ENCODE data around the gene RGS6. TPM values are rescaled to one million over a fixed set of nuclear protein-coding genes. Genes with fewer than 3 reads are reported as not detected.

RGS6 gene
- total RNA-seq, 1 donor: not detected

- no peaks in the 10 kb centered on the region for H3K27me3 ChIP-seq (ENCODE audit: insufficient read depth, low read length)
- DNase-seq (ENCODE audit: insufficient read length, low spot score, missing footprints): peak; percentile 64
- no peak overlapping the region for H2AFZ ChIP-seq (ENCODE audit: low read length)
- no peaks in the 10 kb centered on the region for H3K9me3 ChIP-seq (ENCODE audit: low read depth, low read length)
- no peaks in the 10 kb centered on the region for H3K36me3 ChIP-seq (ENCODE audit: insufficient read depth, low read length)
- no peaks in the 10 kb centered on the region for H3K4me1 ChIP-seq (ENCODE audit: insufficient read depth, low read length)
- no peak overlapping the region for H3K27ac ChIP-seq (ENCODE audit: low read depth, low read length)
- H4K20me1 ChIP-seq (ENCODE audit: insufficient read depth, low read length): no peaks in the 10 kb centered on the region
- TF ChIP-seq CTCF (IDR thresholded peaks at IDR 0.05; ENCODE audit: extremely low read depth, low read depth, low read length): no peak
- no peak overlapping the region for H3K4me3 ChIP-seq (ENCODE audit: insufficient read depth, low read length)
- no peaks in the 10 kb centered on the region for H3K79me2 ChIP-seq (ENCODE audit: insufficient read depth, low read length)
- no peak overlapping the region for H3K4me2 ChIP-seq (ENCODE audit: insufficient read depth, low read length)
Observed at GRCh38 chr14:72565917-72566316, 633.7 kb downstream of the RGS6 start.

GRCh38 chr14:72567226-72567625 is 635.0 kb downstream of the RGS6 start:
- no peak overlapping the region for H3K4me3 ChIP-seq (ENCODE audit: insufficient read depth, low read length)
- no peaks in the 10 kb centered on the region for H3K79me2 ChIP-seq (ENCODE audit: insufficient read depth, low read length)
- H3K36me3 ChIP-seq (ENCODE audit: insufficient read depth, low read length): no peaks in the 10 kb centered on the region
- H3K9me3 ChIP-seq (ENCODE audit: low read depth, low read length): no peaks in the 10 kb centered on the region
- H4K20me1 ChIP-seq (ENCODE audit: insufficient read depth, low read length): no peaks in the 10 kb centered on the region
- no peak for DNase-seq (ENCODE audit: insufficient read length, low spot score, missing footprints)
- H3K27me3 ChIP-seq (ENCODE audit: insufficient read depth, low read length): no peaks in the 10 kb centered on the region
- no peak for TF ChIP-seq CTCF (IDR thresholded peaks at IDR 0.05; ENCODE audit: extremely low read depth, low read depth, low read length)
- H3K4me1 ChIP-seq (ENCODE audit: insufficient read depth, low read length): no peaks in the 10 kb centered on the region
- H3K27ac ChIP-seq (ENCODE audit: low read depth, low read length): no peak overlapping the region
- H2AFZ ChIP-seq (ENCODE audit: low read length): no peak overlapping the region
- no peak overlapping the region for H3K4me2 ChIP-seq (ENCODE audit: insufficient read depth, low read length)

- Histone ChIP-seq H4K20me1 (ENCODE audit: insufficient read depth, low read length) (no peaks in the 10 kb centered on the region), H3K4me1 (ENCODE audit: insufficient read depth, low read length) (no peaks in the 10 kb centered on the region), H3K9me3 (ENCODE audit: low read depth, low read length) (no peaks in the 10 kb centered on the region)
Observed at GRCh38 chr14:72568296-72568992, 636.2 kb downstream of the RGS6 start.

More at GRCh38 chr14:72568296-72568992, 636.2 kb downstream of the RGS6 start:
- H3K4me3 ChIP-seq (ENCODE audit: insufficient read depth, low read length): no peak overlapping the region
- H3K79me2 ChIP-seq (ENCODE audit: insufficient read depth, low read length): no peaks in the 10 kb centered on the region
- no peak for TF ChIP-seq CTCF (IDR thresholded peaks at IDR 0.05; ENCODE audit: extremely low read depth, low read depth, low read length)
- H3K36me3 ChIP-seq (ENCODE audit: insufficient read depth, low read length): no peaks in the 10 kb centered on the region
- H2AFZ ChIP-seq (ENCODE audit: low read length): no peak overlapping the region
- H3K27ac ChIP-seq (ENCODE audit: low read depth, low read length): no peak overlapping the region
- DNase-seq (ENCODE audit: insufficient read length, low spot score, missing footprints): peak; percentile 45
- H3K27me3 ChIP-seq (ENCODE audit: insufficient read depth, low read length): no peaks in the 10 kb centered on the region
- H3K4me2 ChIP-seq (ENCODE audit: insufficient read depth, low read length): no peak overlapping the region

All from osteoblast (primary cell).